GM10266 (cell line): ENCODE measurements around the gene APAF1.

Experiments used
- DNase-seq: peaks from one replicate; pipeline ENCODE4 v3.0.0; 2012; ENCODE audit errors: extremely low spot score
- TF ChIP-seq, protein P1 (sequence below): IDR thresholded peaks from 2 replicates; pipeline ENCODE4 v1.5.1; 2012; ENCODE audit warnings: mild to moderate bottlenecking, low read depth; ENCODE audit not compliant: control insufficient read depth, insufficient read depth; ENCODE audit errors: missing control alignments

APAF1 gene

DNA sequence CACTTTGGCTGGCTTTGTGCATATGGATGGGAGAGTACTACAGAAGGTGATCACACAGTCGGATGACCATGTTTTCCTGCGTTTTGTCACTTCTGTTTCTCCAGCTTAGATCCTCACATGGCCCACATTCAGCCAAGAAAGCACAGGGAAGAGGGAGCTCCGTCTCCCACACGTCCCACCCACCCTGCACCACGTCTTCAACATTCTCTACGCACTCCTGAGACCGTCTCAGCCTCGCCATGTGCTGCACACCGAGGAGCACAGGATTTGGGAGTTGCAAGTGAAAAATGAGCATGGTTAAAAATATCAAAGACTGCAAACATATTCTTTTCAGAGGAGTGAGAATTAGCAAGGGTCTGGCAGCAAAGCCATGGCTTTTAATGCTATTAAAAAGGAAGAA lies 122.2 kb downstream of the APAF1 start:
- TF ChIP-seq, protein P1, sequence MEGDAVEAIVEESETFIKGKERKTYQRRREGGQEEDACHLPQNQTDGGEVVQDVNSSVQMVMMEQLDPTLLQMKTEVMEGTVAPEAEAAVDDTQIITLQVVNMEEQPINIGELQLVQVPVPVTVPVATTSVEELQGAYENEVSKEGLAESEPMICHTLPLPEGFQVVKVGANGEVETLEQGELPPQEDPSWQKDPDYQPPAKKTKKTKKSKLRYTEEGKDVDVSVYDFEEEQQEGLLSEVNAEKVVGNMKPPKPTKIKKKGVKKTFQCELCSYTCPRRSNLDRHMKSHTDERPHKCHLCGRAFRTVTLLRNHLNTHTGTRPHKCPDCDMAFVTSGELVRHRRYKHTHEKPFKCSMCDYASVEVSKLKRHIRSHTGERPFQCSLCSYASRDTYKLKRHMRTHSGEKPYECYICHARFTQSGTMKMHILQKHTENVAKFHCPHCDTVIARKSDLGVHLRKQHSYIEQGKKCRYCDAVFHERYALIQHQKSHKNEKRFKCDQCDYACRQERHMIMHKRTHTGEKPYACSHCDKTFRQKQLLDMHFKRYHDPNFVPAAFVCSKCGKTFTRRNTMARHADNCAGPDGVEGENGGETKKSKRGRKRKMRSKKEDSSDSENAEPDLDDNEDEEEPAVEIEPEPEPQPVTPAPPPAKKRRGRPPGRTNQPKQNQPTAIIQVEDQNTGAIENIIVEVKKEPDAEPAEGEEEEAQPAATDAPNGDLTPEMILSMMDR = no peak
- DNase-seq = no peak

DNA sequence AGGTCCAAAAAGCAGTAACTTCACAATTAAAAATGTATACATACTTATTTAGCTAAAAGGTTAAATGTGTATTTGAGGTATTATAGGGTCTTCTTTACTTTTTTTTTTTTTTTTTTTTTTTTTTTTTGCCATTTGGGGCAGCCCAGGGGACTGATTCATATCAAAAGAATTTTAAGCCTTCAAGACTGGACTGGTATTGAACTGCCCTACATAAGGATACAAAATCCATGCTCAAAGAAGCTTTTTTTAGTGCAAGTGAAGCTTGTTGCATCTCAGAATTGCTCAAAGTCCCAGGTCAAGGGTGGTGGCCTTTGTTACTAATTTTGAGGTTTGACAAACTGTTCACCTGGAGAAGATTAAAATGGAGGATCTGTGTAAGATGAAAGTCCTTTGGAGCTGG lies 124.0 kb downstream of the APAF1 start:
- TF ChIP-seq, protein P1 = no peak
- DNase-seq = no peak

DNA sequence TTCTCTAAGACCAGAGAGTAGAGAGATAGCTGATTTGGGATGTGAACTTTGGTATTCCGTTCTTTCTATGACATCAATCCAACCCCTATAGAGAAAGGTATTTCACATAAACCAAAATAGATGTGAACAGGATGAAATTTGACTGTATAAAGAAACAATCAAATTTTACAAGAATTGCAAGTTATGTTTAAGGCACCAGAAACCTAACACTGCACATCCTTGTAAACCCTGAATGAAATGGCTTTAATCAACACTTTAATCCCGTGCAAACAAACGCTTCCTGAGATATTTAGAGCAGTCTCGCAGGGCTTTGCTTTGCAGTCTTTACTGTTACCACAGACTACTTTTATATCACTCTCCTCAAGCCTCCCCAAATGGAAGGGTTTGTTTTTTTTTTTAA lies 125.1 kb downstream of the APAF1 start:
- TF ChIP-seq, protein P1 = no peak
- no peak for DNase-seq

DNA sequence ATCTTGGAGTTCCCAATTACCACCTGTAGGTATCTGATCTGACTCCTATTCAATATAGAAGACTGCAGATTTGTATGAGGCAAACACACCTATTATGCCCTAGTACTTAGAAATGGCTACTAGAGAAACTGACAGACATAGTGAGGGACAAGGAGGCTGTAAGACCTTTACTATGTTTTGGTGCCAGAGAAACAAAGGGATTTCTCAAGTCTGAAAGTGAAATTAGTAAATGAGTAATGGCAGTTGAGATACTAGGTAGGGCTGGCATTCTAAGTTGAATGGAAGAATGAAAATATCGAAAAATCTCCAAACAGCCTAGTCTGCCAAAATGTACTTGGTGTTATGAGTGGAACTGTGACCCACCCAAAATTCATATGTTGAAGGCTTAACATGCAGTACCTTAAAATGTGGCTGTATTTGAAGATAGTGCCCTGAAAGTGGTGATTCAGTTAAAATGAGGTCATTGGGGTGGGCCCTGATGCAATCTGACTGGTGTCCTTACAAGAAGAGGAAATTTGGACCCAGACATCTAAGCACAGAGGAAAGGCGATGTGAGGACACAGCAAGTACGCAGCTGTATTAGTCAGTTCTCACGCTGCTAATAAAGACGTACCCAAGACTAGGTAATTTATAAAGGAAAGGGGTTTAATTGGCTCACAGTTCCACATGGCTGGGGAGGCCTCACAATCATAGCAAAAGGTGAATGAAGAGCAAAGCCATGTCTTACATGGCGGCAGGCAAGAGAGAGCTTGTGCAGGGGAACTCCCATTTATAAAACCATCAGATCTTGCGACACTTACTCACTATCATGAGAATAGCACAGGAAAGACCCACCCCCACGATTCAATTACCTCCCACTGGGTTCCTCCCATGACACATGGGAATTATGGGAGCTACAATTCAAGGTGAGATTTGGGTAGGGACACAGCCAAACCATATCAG lies 127.0 kb downstream of the APAF1 start:
- DNase-seq = no peak
- TF ChIP-seq, protein P1 = no peak

DNA sequence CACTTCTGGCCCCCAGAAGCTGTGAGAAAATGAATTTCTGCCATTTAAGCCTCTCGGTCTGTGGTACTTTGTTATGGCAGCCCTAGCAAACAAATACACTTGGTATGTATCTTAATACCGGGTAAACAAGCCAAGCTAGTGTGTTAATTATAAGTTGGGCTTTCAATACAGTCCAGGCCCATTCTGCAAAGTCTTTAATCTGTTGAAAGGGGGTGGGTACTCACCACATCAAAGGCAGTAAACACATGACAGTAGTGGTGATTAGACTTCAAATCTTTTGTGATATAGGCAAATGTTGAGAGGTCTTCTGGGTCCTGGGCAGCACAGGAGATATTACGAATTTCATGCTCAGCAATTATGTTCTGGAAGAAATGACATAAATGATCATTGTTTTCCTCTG lies 127.7 kb downstream of the APAF1 start:
- no peak for DNase-seq
- TF ChIP-seq, protein P1 = no peak

DNA sequence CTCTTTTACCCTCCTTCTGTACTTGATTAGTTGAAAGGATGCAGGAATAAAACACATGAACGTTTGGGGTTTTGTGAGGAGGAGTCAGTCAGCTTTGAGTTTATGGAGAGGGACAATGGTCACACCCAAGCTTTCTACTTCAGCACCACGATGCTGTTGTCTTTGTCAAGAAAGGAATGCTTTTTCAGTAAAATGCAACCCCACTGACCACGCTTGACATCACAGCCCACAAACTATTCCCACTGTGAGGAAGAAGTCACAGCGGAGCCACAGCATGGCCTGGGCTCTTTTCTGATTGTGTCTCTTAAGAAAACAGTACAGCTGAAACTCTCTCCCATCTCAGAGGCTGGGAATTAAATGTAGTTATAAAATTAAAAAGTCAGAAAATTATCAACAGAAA lies 135.2 kb downstream of the APAF1 start:
- TF ChIP-seq, protein P1 = no peak
- DNase-seq = no peak

DNA sequence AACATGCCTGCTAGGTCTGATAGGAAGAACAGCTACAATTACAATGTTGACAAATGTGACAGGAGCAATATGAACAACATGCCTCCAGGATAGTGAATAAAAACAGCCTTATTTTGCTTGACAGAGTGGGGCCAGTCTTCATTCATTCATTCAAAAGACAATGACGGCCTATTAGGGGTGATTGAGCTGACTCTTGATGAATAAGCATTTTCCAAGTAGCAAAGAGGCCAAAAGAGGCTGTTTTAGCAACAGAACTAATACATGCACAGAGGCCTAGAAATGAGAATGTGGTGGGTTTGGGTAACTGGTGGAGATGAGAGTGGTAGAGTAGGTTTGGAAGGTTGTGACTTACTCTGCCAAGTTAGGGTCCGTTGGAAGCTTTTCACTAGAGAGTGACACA lies 138.3 kb downstream of the APAF1 start:
- TF ChIP-seq, protein P1 = no peak

More for the DNA sequence above, 138.3 kb downstream of the APAF1 start:
- no peak for DNase-seq
